Brain microvascular endothelial cell (primary cell): ENCODE data around the gene POLA1.

Source experiments
- DNase-seq: peaks from one replicate; pipeline ENCODE4 v3.0.0-alpha.2; 2020
- H3K27ac ChIP-seq: fragments of 250-450 bp; sonication (Bioruptor Pico); 2 replicates; pipeline ENCODE4 v1.5.1; 2020; ENCODE audit warnings: mild to moderate bottlenecking, moderate library complexity
- H3K27me3 ChIP-seq: fragments of 250-450 bp; sonication (Bioruptor Pico); replicated peaks from 2 replicates; pipeline ENCODE4 v1.5.1; 2020; ENCODE audit warnings: mild to moderate bottlenecking
- H3K36me3 ChIP-seq: fragments of 250-450 bp; sonication (Bioruptor Pico); replicated peaks from 2 replicates; pipeline ENCODE4 v1.5.1; 2020; ENCODE audit warnings: mild to moderate bottlenecking
- H3K4me3 ChIP-seq: 2 replicates; pipeline ENCODE4 v1.5.1; 2011; ENCODE audit warnings: low read depth, mild to moderate bottlenecking, control low read depth, low read length, moderate library complexity
- CTCF ChIP-seq: IDR thresholded peaks from 2 replicates; pipeline ENCODE4 v1.5.1; 2011; ENCODE audit warnings: low read depth, mild to moderate bottlenecking, moderate library complexity, low read length, control low read depth, inconsistent platforms; ENCODE audit errors: missing control alignments
- in situ Hi-C: cut with HindIII; loops from 2 replicates; pipeline ENCODE4 v1.10.0; 2017; ENCODE audit warnings: low sequenced_read_pairs, low pct_ligation_motif_present

POLA1 gene

GRCh38 chrX:25016361-25016671 lies 322.6 kb downstream of the POLA1 start:
- in situ Hi-C loops = no loop called here
- peaks cover 47% of the 10 kb centered on the region for H3K27me3 ChIP-seq
- no peak for DNase-seq
- H3K4me3 ChIP-seq = no peak overlapping the region
- H3K36me3 ChIP-seq = no peaks in the 10 kb centered on the region
- no peak for TF ChIP-seq CTCF
- H3K27ac ChIP-seq = no peak overlapping the region

GRCh38 chrX:25016938-25017598 lies 323.4 kb downstream of the POLA1 start:
- TF ChIP-seq CTCF = no peak
- Histone ChIP-seq H3K27ac (no peak overlapping the region), H3K27me3 (peaks cover 46% of the 10 kb centered on the region), H3K36me3 (no peaks in the 10 kb centered on the region), H3K4me3 (no peak overlapping the region)
- DNase-seq = no peak
- in situ Hi-C loops = no loop called here

GRCh38 chrX:25017667-25018247 lies 324.0 kb downstream of the POLA1 start:
- no peaks in the 10 kb centered on the region for H3K36me3 ChIP-seq
- no peak overlapping the region for H3K27ac ChIP-seq
- DNase-seq = no peak
- TF ChIP-seq CTCF = no peak
- peaks cover 45% of the 10 kb centered on the region for H3K27me3 ChIP-seq
- H3K4me3 ChIP-seq = no peak overlapping the region
- in situ Hi-C loops = no loop called here

- TF ChIP-seq CTCF = no peak
- peaks cover 43% of the 10 kb centered on the region for H3K27me3 ChIP-seq
- H3K4me3 ChIP-seq = no peak overlapping the region
- no peak for DNase-seq
- H3K27ac ChIP-seq = no peak overlapping the region
- in situ Hi-C loops = no loop called here
- no peaks in the 10 kb centered on the region for H3K36me3 ChIP-seq
Observed at GRCh38 chrX:25018682-25019081, 325.0 kb downstream of the POLA1 start.

GRCh38 chrX:25019707-25020390 lies 326.1 kb downstream of the POLA1 start:
- in situ Hi-C loops = no loop called here
- peaks cover 36% of the 10 kb centered on the region for H3K27me3 ChIP-seq
- TF ChIP-seq CTCF = no peak
- DNase-seq = no peak
- no peak overlapping the region for H3K4me3 ChIP-seq
- no peaks in the 10 kb centered on the region for H3K36me3 ChIP-seq
- no peak overlapping the region for H3K27ac ChIP-seq
